Activated CD8-positive, alpha-beta memory T cell treated with anti-CD3 and anti-CD28 coated beads, Interleukin-2, amount 50 U/mL, for 24 hours (primary cell): ENCODE measurements around the gene ADGRE2.
"Not testable (repeated sequence)": the region's sequence is repeated elsewhere in the genome, so short reads cannot be mapped to it uniquely, and the experiment has no call there.

Experiments used
- DNase-seq: peaks from one replicate; pipeline ENCODE4 v3.0.0-alpha.2; 2020; ENCODE audit errors: extremely low read depth

The ADGRE2 gene

DNA sequence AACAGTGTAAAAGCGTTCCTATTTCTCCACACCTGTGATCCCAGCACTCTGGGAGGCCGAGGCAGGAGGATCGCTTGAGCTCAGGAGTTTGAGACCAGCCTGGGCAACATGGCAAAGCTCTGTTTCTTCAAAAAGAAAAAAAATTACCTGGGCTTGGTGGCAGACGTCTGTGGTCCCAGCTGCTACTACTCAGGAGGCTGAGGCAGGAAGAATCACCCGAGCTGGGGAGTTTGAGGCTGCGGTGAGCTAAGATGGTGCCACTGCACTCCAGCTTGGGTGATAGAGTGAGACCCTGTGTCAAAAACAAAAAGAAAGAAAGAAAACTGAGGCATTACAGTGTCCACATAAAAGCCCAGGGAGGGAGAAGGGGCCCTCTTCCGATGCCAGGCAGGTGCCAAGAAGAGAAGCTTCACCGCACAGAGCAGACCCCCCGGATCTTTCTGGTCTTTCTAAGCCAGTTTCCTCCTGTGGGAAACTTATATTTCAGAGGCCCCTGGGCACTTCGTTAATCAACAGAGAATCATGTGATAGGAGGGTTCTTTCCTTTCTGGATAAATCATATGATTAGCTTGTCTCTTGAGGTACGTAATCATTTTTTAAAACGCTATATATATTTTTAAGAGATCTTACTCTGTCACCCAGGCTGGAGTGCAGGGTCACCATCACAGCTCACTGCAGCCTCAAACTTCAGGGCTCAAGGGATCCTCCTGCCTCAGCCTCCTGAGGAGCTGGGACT is at the start of gene ADGRE2:
TSS of gene ADGRE2 (minus strand) at position 451 of the 736 bp plus-strand sequence. CDS start 1,804 bp downstream, outside the sequence.
- DNase-seq: not testable (repeated sequence)

DNA sequence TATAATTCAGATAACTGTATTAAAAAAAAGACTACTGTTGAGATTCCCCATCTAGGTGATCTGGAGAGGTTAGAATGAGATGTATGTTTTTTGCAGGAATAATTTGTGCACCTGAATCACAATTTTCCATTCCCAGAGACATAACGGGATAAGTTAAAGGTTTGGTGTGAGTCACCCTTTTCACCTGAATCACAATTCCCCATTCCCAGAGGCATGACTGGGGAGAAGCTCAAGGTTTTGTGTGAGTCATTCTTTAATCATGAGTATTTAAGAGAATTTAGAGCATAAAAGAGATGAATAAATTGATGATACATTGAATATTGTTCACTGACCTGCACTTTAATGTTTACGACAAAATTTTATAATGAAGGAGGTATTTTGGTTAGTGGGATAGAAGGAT is 47.6 kb upstream of the ADGRE2 start:
- no peak for DNase-seq

DNA sequence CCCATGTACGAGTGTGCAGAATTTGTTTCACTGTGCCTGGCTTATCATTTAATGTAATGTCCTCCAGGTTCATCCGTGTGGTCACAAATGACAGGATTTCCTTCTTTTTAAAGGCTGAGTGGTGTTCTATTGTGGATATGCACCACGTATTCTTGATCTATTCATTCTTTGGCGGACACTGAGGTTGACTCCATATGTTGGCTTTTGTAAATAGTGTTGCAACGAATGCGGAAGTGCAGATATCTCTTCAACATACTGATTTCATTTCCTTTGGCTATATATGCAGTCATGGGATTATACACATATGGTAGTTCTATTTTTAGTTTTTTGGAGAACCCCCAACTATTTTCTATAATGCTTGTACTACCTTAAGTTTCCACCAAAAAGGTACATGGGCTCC is 43.6 kb upstream of the ADGRE2 start:
- no peak for DNase-seq

- DNase-seq: no peak
Observed at GRCh38 chr19:14818588-14818987, 40.2 kb upstream of the ADGRE2 start.

- no peak for DNase-seq
Observed at GRCh38 chr19:14817052-14817451, 38.7 kb upstream of the ADGRE2 start.

- no peak for DNase-seq
Observed at GRCh38 chr19:14814982-14815652, 36.8 kb upstream of the ADGRE2 start.

DNA sequence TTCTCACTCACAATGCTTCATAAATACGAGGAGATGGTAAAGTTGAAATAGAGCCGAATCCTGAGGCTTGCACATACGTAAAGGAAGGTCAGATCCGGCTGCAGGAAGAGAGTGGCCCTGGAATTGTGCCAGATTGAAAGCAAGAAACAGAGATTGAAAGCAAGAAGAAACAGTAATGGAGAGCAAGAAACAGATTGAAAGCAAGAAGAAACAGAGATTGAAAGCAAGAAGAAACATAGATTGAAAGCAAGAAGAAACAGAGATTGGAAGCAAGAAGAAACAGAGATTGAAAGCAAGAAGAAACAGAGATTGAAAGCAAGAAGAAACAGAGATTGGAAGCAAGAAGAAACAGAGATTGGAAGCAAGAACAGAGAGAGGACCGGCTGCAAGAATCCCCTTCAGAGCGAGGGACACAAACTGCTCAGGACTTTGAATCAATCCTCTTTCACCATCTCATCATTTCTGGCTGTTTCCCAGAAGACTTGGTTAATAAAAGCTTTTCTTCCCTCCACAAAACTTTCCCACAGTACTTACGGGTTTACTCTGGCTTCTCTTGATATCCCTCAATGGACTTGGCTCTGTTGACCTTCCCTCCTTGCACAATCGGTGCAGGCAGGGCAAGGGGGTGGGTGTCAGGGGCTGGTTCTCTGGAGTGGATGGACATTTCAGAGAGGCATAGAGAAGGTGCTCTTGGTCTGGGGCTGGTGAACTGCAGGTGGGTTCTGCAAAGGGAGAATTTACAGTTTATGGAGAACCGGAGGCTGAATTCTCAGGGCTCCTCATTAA is 31.1 kb upstream of the ADGRE2 start:
- no peak for DNase-seq

- DNase-seq: no peak
Observed at GRCh38 chr19:14804765-14805164, 26.4 kb upstream of the ADGRE2 start.

DNA sequence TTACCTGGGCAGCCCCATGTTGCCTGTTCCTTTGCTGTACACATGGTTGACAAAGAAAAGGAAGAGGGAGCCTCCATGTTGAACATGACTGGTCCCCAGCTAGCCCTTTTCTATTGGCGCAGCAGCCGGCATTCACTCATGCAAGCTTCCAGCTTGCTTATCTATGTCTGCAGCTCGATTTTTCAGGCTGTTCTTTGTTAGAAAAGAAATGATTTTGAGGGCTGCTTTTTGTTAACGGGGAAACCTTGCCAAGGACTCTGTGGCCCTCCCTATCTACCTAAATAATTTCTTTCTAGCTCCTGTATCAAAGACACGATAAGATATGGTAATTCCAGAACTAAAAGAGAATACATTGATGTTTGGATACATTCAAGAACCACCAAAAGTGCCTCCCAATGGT is 20.4 kb upstream of the ADGRE2 start:
- DNase-seq: no peak

DNA sequence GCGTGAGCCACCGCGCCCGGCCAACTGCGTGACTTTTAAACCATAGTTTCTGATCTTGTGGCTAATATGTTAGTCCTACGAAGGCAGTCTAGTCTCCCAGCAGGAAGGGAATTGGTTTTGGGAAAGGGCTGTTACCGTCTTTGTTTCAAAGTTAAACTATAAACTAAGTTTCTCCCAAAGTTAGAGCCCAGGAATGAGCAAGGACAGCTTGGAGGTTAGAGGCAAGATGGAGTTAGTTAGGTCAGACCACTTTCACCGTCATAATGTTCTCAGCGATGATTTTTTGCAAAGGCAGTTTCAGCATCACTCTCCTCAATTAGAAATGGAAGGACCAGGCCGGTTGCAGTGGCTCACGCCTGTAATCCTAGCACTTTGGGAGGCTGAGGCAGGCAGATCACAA is 17.7 kb upstream of the ADGRE2 start:
- DNase-seq: no peak

DNA sequence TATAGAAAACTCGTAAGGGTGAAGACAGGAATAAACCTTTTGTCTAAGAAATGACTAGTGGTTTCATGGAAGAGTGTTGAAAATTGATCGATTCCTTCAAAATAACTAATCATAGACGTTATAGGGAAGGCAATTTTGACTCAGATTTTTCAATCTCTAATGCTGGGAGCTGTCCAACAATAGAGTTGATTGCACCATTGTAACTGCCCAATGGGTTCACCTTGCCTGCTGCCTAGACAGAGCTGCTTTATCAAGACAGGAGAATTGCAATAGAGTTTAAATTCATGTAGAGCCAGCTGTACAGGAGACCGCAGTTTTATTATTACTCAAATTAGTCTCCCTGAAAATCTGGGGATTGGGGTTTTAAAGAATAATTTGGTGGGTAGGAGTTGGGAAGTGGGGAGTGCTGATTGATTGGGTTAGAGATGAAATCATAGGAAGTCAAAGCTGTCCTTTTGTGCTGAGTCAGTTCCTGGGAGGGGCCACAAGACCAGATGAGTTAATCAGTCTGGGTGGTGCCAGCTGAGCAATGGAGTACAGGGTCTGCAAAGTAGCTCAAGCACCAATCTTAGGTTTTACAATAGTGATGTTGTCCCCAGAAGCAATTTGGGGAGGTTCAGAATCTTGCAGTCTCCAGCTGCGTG is 16.8 kb upstream of the ADGRE2 start:
- no peak for DNase-seq

DNA sequence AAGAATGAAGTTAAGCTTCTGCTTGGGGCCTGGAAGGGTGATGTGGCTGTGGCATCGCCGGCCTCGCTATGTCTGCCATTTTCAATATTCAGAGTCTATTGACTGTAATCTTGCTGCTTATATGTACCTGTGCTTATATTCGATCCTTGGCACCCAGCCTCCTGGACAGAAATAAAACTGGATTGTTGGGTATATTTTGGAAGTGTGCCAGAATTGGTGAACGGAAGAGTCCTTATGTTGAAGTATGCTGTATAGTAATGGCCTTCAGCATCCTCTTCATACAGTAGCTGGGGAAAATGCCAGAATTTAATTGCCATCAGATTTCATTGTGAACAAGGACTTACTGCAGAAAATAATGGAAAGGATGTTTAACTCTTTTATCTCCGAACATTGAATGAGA is 13.9 kb upstream of the ADGRE2 start:
- not testable (repeated sequence) for DNase-seq

- no peak for DNase-seq
Observed at GRCh38 chr19:14786421-14786851, 8.1 kb upstream of the ADGRE2 start.

- DNase-seq: not testable (repeated sequence)
Observed at GRCh38 chr19:14785102-14785793, 6.9 kb upstream of the ADGRE2 start.

DNA sequence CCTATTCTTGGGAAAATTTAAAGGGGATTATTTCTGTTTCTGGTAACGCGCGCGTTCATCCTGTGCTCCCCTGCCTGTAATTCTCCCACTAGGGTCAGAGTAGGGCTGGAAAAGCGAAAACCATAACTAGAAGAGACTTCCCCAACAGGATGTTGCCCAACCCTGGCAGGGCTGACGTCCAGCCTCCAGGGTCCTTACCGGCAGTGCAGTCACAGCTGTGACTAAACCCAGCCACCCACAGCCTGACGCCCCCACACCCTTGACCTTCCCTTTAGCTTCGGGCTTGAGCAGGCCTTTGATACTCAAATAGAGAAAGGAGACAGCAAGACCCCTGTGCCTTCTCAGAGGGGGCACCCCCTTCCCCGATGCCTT is 6.4 kb upstream of the ADGRE2 start:
- not testable (repeated sequence) for DNase-seq

DNA sequence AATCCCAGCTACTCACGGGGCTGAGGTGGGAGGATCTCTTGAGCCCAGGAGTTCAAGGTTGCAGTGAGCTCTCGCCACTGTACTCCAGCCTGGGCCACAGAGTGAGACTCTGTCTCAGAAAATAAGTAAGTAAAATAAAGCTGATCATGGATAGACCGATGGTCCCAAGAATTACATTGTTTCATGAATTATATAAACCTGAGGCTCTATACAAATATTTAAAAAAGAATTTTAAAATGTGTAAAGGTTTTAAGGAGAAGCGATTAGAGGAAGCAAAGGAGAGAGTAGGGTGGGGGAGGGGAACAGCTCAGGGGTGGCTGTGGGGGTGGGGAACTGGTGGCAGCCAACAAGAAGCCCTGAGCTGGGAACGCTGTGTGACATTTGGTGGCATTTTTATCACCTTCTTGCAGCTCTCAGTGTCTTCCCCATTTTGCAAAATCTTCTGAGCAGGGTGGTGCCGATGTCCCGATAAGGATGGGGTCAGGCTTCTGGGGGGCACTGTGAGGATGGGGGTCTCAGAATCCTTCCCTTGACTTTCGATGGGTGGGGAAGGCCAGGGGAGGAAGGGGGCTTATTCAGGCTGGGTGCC is 5.1 kb upstream of the ADGRE2 start:
- not testable (repeated sequence) for DNase-seq

DNA sequence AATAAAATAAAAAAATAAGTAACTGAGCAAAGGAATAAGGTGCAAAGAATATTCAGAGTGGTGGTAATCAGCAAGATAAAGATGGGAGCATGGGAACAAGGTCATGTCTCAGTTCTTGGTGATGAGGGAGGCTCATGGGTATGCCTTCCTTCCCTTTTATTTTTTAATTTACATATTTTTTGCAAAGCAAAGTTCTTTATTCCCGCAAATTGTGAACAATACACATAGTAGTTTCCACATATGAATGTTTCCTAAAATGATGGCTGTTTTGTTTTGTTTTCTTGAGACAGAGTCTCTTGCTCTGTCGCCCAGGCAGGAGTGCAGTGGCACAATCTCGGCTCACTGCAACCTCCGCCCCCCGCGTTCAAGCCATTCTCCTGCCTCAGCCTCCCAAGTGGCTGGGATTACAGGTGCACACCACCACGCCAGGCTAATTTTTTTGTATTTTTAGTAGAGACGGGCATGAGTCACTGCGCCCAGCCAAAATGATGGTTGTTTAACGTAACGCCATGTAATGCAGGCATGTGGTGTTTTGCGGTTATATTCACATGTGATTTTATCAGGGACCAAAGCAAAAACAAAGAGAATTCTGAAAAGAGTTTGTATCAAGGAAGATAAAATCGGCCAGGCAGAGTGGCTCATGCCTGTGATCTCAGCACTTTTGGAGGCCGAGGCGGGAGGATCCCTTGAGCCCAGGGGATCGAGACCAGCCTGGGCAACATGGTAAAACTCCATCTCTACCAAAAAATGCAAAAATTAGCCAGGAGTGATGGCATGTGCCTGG is 4.5 kb upstream of the ADGRE2 start:
- DNase-seq: no peak

DNA sequence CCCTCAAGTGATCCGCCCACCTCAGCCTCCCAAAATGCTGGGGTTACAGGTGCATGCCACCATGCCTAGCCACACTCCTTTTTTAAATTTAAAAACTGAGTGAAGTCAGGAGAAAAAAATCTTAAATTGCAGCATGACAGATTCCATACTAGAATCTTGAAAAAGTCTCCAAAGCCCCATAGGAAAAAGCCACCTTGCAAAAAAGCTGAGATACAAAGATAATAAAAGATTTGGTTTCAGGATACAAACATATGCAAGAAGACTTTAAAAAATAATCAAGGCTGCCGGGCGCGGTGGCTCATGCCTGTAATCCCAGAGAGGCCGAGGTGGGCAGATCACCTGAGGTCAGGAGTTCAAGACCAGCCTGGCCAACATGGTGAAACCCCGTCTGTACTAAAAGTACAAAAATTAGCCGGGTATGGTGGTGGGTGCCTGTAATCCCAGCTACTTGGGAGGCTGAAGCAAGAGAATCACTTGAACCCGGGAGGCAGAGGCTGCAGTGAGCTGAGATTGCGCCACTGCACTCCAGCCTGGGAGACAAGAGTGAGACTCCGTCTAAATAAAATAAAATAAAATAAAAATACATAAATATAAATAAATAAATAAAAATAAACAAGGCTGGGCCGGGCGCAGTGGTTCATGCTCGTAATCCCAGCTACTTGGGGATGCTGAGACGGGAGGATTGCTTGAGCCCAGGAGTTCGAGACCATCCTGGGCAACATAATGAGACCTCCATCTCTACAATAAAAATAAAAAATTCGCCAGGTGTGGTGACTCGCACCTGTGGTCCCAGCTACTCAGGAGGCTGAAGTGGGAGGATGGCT is 3.6 kb upstream of the ADGRE2 start:
- not testable (repeated sequence) for DNase-seq

- DNase-seq: not testable (repeated sequence)
Observed at GRCh38 chr19:14780622-14781225, 2.4 kb upstream of the ADGRE2 start.
